Mucosa of rectum (tissue), 2 donors: ENCODE results near the gene PKP4.
"Not testable (repeated sequence)": the region's sequence is repeated elsewhere in the genome, so short reads cannot be mapped to it uniquely, and the experiment has no call there.

ENCODE experiments used
- H3K27ac ChIP-seq, 2 donors: one replicate each; pipeline ENCODE4 v1.7.0; 2013; ENCODE audit warnings: inconsistent platforms in 2 of 2, low read depth in 2 of 2, low read length in 2 of 2
- H3K27me3 ChIP-seq, 2 donors: one replicate each; pipeline ENCODE4 v1.7.0; 2013; ENCODE audit warnings: low read length in 2 of 2; ENCODE audit not compliant: control insufficient read depth in 2 of 2, insufficient read depth in 2 of 2
- H3K36me3 ChIP-seq, 2 donors: one replicate each; pipeline ENCODE4 v1.7.0; 2013; ENCODE audit warnings: low read length in 2 of 2; ENCODE audit not compliant: control insufficient read depth in 2 of 2, insufficient read depth in 2 of 2
- H3K4me1 ChIP-seq, 2 donors: one replicate each; pipeline ENCODE4 v1.7.0; 2013; ENCODE audit warnings: low read length in 2 of 2, mild to moderate bottlenecking in 1 of 2; ENCODE audit not compliant: control insufficient read depth in 2 of 2, insufficient read depth in 2 of 2
- H3K4me3 ChIP-seq, 2 donors: one replicate each; pipeline ENCODE4 v1.7.0; 2013; ENCODE audit warnings: low read length in 2 of 2
- H3K9ac ChIP-seq, 2 donors: one replicate each; pipeline ENCODE4 v1.7.0; 2013; ENCODE audit warnings: low read length in 2 of 2, low read depth in 1 of 2, mild to moderate bottlenecking in 1 of 2
- H3K9me3 ChIP-seq, 2 donors: one replicate each; pipeline ENCODE4 v1.7.0; 2013; ENCODE audit warnings: low read length in 2 of 2; ENCODE audit not compliant: control insufficient read depth in 2 of 2
- donor health status: healthy.
- donor health status: Normal muscosa, but diverticular disease.

Gene PKP4

DNA sequence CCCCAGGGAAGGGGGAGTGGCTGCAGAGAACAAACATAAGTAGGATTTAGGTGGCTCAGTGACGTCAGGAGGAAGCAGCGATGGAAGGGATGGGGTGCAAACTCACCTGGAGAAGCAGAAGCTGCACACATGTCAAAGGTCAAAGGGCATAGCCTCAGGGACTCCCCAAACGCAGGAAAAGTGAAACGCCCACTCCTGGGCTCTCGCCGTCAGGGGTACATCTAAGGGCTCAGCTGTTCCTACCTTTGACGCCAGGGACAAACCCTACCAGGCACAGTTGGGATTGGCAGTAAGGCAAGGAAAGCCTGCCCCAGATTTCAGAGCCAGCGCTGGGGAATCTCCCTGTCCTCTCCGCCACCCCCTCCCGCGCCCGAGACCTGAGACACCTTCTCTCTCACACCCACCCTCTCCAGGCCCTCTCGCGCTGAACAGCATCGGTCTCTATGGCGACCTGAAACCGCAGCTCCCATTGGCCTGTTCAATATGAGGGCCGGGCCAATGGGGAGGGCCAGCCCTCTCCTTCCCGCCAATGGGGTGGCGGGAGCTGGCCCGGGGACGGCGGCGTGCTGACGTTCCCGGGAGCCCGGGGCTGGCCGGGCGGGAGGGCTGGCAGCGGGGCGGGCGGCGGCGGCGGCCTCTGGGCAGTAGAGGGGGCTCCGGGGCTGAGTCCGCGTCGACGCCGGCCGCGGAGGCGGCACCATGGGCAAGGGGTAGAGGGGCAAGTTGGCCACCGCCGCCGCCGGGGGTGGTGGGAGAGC is at the start of gene PKP4, which contains the start of gene CCDC148:
PKP4 (plus strand) TSS at position 644 of the 758 bp plus-strand sequence. CDS start 76,233 bp downstream, outside the sequence.
CCDC148 (minus strand) TSS at position 445 of the 758 bp plus-strand sequence; CDS start at position 131, 314 bp downstream.
- H3K9me3 ChIP-seq, result no peaks in the 10 kb centered on the region
- H3K4me1 ChIP-seq, result peaks cover 9 to 12% of the 10 kb centered on the region in 2 donors
- no peaks in the 10 kb centered on the region for H3K27me3 ChIP-seq
- peak within 1 kb of the TSS; percentile 60 to 86 for H3K9ac ChIP-seq
- peak within 1 kb of the TSS; percentile 82 to 93 for H3K4me3 ChIP-seq
- peak within 1 kb of the TSS; percentile 88 to 93 for H3K27ac ChIP-seq
- no peaks in the 10 kb centered on the region for H3K36me3 ChIP-seq

- Histone ChIP-seq H3K27ac (no peak overlapping the region), H3K36me3 (no peaks in the 10 kb centered on the region), H3K4me1 (no peaks in the 10 kb centered on the region), H3K4me3 (no peak overlapping the region), H3K9ac (no peak overlapping the region), H3K27me3 (no peaks in the 10 kb centered on the region), H3K9me3 (no peaks in the 10 kb centered on the region)
These were observed 49.7 kb upstream of the PKP4 start for GRCh38 chr2:158407031-158407430.

DNA sequence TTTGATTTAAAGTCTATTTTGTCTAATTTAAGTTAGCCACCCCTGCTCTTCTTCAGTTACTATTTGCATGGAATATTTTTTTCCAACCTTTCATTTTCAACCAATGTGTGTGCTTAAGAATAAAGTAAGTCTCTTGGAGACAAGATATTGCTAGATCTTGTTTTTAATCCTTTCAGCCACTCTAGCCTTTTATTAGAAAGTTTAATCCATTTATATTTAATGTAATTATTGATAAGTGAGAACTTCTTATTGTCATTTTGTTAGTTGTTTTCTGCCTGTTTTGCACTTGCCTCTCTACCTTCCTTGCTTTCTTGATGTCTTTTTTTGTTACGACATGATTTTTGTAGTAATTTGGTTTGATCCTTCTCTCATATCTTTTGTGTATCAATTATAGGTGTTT is 46.6 kb upstream of the PKP4 start:
- Histone ChIP-seq H3K27me3 (no peaks in the 10 kb centered on the region), H3K4me1 (no peaks in the 10 kb centered on the region), H3K27ac (no peak overlapping the region), H3K9ac (no peak overlapping the region), H3K36me3 (no peaks in the 10 kb centered on the region), H3K9me3 (no peaks in the 10 kb centered on the region), H3K4me3 (no peak overlapping the region)

DNA sequence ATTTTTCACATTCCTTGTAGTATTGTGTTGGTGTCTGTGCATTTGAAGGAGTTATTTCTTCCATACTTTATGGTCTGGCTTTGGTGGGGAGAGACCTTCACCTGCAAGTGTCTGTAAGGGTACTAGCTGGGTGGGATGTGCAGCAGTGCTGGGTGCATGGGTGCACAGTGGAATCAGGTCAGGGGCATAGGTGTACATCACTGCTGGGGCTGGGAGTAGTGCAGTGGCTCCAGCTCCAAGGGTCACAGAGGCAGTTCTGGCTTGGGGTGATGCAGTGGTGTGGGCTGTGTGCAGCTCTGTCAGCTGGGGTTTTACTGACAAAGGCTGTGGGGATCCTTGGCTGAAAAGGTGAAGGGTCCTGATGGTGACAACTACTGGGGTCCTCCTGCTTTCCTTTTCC is 45.0 kb upstream of the PKP4 start:
- Histone ChIP-seq H3K4me1 (no peaks in the 10 kb centered on the region), H3K9ac (no peak overlapping the region), H3K27me3 (no peaks in the 10 kb centered on the region), H3K27ac (no peak overlapping the region), H3K4me3 (no peak overlapping the region), H3K9me3 (peaks cover 0 to 5% of the 10 kb centered on the region in 2 donors), H3K36me3 (no peaks in the 10 kb centered on the region)

- no peak overlapping the region for H3K4me3 ChIP-seq
- H3K9me3 ChIP-seq, result peaks cover 0 to 5% of the 10 kb centered on the region in 2 donors
- no peak overlapping the region for H3K27ac ChIP-seq
- no peaks in the 10 kb centered on the region for H3K4me1 ChIP-seq
- no peaks in the 10 kb centered on the region for H3K27me3 ChIP-seq
- H3K9ac ChIP-seq, result no peak overlapping the region
- no peaks in the 10 kb centered on the region for H3K36me3 ChIP-seq
These were observed 44.5 kb upstream of the PKP4 start for GRCh38 chr2:158412206-158412605.

- Histone ChIP-seq H3K27ac (no peak overlapping the region), H3K27me3 (no peaks in the 10 kb centered on the region), H3K4me1 (no peaks in the 10 kb centered on the region), H3K4me3 (no peak overlapping the region), H3K36me3 (no peaks in the 10 kb centered on the region), H3K9me3 (peaks cover 0 to 5% of the 10 kb centered on the region in 2 donors), H3K9ac (no peak overlapping the region)
These were observed 43.2 kb upstream of the PKP4 start for GRCh38 chr2:158413581-158413980.

- no peaks in the 10 kb centered on the region for H3K4me1 ChIP-seq
- H3K9me3 ChIP-seq, result peaks cover 0 to 5% of the 10 kb centered on the region in 2 donors
- H3K27me3 ChIP-seq, result no peaks in the 10 kb centered on the region
- H3K4me3 ChIP-seq, result no peak overlapping the region
- H3K36me3 ChIP-seq, result no peaks in the 10 kb centered on the region
- H3K27ac ChIP-seq, result no peak overlapping the region
- H3K9ac ChIP-seq, result no peak overlapping the region
These were observed 42.2 kb upstream of the PKP4 start for GRCh38 chr2:158414538-158414937.

DNA sequence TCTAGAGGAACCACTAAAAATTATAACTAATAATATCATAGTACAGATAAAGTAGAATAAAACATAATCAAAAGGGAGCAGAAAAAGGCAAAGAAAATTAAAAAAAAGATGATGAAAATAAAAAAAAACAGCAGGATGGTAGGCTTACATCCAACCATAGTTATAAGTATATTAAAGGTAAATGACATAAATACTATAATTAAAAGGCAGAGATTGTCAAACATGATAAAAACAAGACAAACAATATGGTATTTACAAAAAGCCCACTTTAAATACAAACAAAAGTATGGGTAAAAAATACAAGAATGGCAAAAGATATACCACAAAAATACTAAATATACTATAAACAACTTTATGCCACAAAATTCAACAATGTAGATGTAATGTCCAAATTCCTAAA is 24.6 kb upstream of the PKP4 start:
- Histone ChIP-seq H3K4me3 (no peak overlapping the region), H3K36me3 (no peaks in the 10 kb centered on the region), H3K4me1 (no peaks in the 10 kb centered on the region), H3K9me3 (peaks cover 0 to 3% of the 10 kb centered on the region in 2 donors), H3K9ac (no peak overlapping the region), H3K27me3 (no peaks in the 10 kb centered on the region), H3K27ac (no peak overlapping the region)

- H3K27me3 ChIP-seq, H3K27ac ChIP-seq, H3K36me3 ChIP-seq, H3K4me3 ChIP-seq, H3K9ac ChIP-seq, H3K4me1 ChIP-seq, H3K9me3 ChIP-seq: not testable (repeated sequence)
These were observed 23.0 kb upstream of the PKP4 start for GRCh38 chr2:158433716-158434115.

- not testable (repeated sequence) for H3K9ac ChIP-seq, H3K27ac ChIP-seq, H3K4me3 ChIP-seq, H3K9me3 ChIP-seq, H3K4me1 ChIP-seq, H3K27me3 ChIP-seq, H3K36me3 ChIP-seq
These were observed 17.7 kb upstream of the PKP4 start for GRCh38 chr2:158439062-158439461.
